Spleen (tissue), 7 donors: ENCODE measurements around the gene ADGRV1.

Experiments used
- CTCF ChIP-seq, 11 experiments: fragments of 200-600 bp in 7 of 11; fragments of 450-650 bp in 4 of 11; sonication (generic) in 4 of 11; IDR thresholded peaks in 8 of 11; conservative IDR thresholded peaks in 3 of 11; 1 replicate in 7 of 11; 2 replicates in 4 of 11; pipeline versions ENCODE4 v1.4.0 to v1.8.0; 2016 to 2021; ENCODE audit warnings: antibody characterized with exemption in 11 of 11, inconsistent platforms in 4 of 11, mild to moderate bottlenecking in 1 of 11
- POLR2A ChIP-seq, 3 donors: fragments of 450-650 bp; IDR thresholded peaks; one replicate each; pipeline ENCODE4 v1.5.1; 2017; ENCODE audit warnings: antibody characterized with exemption in 3 of 3, mild to moderate bottlenecking in 1 of 3
- donor health status: DM: no; HTN: no; CAD: no; lungs with moderate emphysema.
- donor health status: DM: no; HTN: no; CAD: no.
- donor health status: DM: no; HTN: no; CAD: no.

GRCh38 chr5:90955001-90955635 lies 396.5 kb downstream of the ADGRV1 start:
- TF ChIP-seq CTCF (IDR thresholded peaks at IDR 0.05 in 8 of 11, conservative IDR thresholded peaks at IDR 0.05 in 3 of 11): no peak
- no peak for TF ChIP-seq POLR2A (IDR thresholded peaks at IDR 0.05)
